Nephron progenitor cell (in vitro differentiated cells): ENCODE measurements around the gene QRFP.

Experiments used
- DNase-seq: peaks from one replicate; pipeline ENCODE4 v3.0.0; 2021
- H3K27ac Mint-ChIP-seq: 2 replicates; pipeline ENCODE4 v1.8.0; 2021; ENCODE audit warnings: mild to moderate bottlenecking, moderate library complexity, mixed read lengths
- H3K27me3 Mint-ChIP-seq: 2 replicates; pipeline ENCODE4 v1.8.0; 2021; ENCODE audit warnings: mild to moderate bottlenecking, low read depth, mixed read lengths; ENCODE audit not compliant: poor library complexity
- H3K36me3 Mint-ChIP-seq: 2 replicates; pipeline ENCODE4 v1.8.0; 2021; ENCODE audit warnings: low read depth, mixed read lengths
- H3K4me1 Mint-ChIP-seq: 2 replicates; pipeline ENCODE4 v1.8.0; 2021; ENCODE audit warnings: mixed read lengths
- H3K4me3 Mint-ChIP-seq: 2 replicates; pipeline ENCODE4 v1.8.0; 2021; ENCODE audit warnings: mild to moderate bottlenecking, moderate library complexity, mixed read lengths
- H3K9me3 Mint-ChIP-seq: 2 replicates; pipeline ENCODE4 v1.8.0; 2021; ENCODE audit warnings: mild to moderate bottlenecking, moderate library complexity, mixed read lengths
- TF ChIP-seq, protein P1 (sequence below): fragments of 200-600 bp; sonication (generic); IDR thresholded peaks from 2 replicates; pipeline ENCODE4 v1.5.0; 2021; ENCODE audit warnings: antibody characterized with exemption

The QRFP gene, protein sequence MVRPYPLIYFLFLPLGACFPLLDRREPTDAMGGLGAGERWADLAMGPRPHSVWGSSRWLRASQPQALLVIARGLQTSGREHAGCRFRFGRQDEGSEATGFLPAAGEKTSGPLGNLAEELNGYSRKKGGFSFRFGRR

DNA sequence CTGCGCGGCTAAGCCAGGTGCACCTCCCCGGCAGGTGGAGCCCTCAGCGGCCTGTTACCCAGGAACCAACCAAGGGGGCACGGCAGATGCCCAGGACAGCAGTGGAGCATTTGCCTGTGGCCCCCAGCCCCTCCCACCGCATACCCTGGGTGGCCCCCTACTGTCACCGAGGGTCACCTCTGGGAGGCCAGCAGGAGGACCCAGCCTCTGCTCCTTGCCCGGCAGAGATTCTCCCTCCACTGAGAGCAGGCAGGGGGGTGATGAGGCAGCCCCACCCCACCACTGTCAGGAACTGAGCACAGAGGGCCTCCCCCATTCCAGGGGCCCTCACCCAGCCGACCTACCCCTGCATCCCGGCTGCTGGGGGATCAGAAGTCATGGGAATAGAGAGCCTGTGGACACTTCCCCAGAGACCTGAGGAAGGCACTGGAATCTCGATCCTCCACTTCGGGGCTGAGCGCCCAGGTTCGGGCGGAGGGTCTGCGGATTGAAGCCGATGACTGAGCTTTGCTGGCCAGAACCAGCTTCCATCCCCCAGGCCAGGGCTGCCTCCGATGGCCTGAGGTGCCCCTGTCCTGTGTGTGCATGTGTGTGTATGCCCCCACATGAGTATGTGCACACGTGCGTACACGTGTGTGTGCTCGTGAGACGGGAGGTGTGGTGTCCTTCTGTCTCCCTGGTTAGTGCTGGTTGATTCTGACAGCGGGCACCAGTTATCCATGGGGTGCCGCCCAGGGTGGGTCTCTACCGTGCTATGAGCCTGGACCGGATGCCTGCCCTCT is at the start of gene QRFP:
Gene QRFP, minus strand, starts transcription at position 580 of the 782 bp plus-strand sequence. CDS start 2,974 bp downstream, outside the sequence.
- Mint-ChIP-seq H3K36me3 (no peaks in the 10 kb centered on the region), H3K4me1 (peaks cover 30% of the 10 kb centered on the region), H3K27ac (no peak within 1 kb of the TSS), H3K27me3 (peaks cover 9% of the 10 kb centered on the region), H3K4me3 (no peak within 1 kb of the TSS), H3K9me3 (no peaks in the 10 kb centered on the region)
- no peak for DNase-seq
- TF ChIP-seq, protein P1, sequence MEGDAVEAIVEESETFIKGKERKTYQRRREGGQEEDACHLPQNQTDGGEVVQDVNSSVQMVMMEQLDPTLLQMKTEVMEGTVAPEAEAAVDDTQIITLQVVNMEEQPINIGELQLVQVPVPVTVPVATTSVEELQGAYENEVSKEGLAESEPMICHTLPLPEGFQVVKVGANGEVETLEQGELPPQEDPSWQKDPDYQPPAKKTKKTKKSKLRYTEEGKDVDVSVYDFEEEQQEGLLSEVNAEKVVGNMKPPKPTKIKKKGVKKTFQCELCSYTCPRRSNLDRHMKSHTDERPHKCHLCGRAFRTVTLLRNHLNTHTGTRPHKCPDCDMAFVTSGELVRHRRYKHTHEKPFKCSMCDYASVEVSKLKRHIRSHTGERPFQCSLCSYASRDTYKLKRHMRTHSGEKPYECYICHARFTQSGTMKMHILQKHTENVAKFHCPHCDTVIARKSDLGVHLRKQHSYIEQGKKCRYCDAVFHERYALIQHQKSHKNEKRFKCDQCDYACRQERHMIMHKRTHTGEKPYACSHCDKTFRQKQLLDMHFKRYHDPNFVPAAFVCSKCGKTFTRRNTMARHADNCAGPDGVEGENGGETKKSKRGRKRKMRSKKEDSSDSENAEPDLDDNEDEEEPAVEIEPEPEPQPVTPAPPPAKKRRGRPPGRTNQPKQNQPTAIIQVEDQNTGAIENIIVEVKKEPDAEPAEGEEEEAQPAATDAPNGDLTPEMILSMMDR: no peak

DNA sequence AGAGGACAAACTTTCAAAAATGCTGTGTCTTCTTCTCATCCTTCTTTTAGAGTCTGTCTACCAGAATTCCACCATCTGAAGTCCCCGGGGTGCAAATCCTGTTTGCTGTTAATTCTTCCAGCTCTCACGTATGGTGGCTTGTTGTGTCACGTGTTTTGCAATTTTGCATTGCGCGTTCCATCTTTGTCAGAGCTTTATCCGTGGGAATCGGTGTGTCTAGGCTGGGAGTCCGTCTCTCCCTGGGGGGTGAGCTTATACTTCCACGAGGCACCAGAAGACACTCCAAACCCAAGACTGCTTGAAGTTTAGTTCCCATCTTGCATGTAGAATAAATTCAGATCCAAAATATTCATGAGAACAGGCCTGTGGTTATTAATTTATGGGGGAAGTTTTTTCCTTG is 48.6 kb upstream of the QRFP start:
- H3K9me3 Mint-ChIP-seq: peaks cover 12% of the 10 kb centered on the region
- TF ChIP-seq, protein P1: no peak
- peaks cover 76% of the 10 kb centered on the region for H3K27me3 Mint-ChIP-seq

DNA sequence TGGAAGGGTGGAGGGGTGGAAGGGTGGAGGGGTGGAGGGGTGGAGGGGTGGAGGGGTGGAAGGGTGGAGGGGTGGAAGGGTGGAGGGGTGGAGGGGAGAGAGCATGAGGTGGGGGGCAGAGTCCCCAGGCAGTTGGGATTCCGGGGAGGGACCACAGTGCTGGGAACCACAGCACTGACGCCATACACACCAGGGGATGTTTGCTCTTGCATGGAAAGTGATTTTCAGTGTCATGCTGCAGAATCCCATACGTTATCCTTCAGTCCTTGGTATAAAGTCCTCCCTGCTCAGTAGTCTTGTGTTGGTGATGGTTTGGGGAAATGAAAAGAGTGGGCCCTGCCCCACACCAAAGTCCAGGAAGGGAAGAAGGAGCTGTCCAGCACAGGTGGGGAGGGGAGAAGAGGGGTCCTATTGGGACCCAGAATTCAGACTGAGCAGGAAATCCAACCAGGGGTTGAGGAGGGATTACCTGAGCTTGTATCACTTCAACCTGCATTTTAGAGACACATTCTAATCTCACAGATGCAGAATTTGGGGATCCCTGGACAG is 48.0 kb upstream of the QRFP start:
- H3K27me3 Mint-ChIP-seq: peaks cover 76% of the 10 kb centered on the region
- H3K4me3 Mint-ChIP-seq: no peak overlapping the region
- H3K27ac Mint-ChIP-seq: no peak overlapping the region
- no peaks in the 10 kb centered on the region for H3K4me1 Mint-ChIP-seq
- H3K9me3 Mint-ChIP-seq: peaks cover 6% of the 10 kb centered on the region
- DNase-seq: no peak
- TF ChIP-seq, protein P1: no peak
- no peaks in the 10 kb centered on the region for H3K36me3 Mint-ChIP-seq

More for the DNA sequence above, 48.6 kb upstream of the QRFP start:
- no peak overlapping the region for H3K27ac Mint-ChIP-seq
- H3K4me3 Mint-ChIP-seq: no peak overlapping the region
- H3K36me3 Mint-ChIP-seq: no peaks in the 10 kb centered on the region
- DNase-seq: no peak
- H3K4me1 Mint-ChIP-seq: no peaks in the 10 kb centered on the region

DNA sequence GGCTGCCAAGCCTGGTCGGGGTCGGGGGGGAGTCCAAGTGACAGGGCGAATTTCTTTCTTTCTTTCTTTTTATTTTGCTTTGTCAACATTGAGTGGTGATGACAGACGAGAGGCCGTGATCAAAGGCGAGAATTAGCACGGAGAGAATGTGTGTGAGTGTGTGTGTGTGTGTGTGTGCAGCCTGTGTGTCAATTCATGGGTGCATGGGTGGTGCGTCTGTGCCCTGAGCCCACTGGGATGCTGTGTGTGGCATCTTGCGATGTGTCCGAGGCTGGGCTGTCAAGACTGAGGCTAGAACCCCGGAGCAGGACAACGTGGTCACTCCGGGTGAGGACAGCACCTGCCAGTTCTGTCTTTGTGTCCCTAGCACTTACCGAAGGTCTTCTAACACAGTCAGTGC is 47.2 kb upstream of the QRFP start:
- H3K27me3 Mint-ChIP-seq: peaks cover 73% of the 10 kb centered on the region

DNA sequence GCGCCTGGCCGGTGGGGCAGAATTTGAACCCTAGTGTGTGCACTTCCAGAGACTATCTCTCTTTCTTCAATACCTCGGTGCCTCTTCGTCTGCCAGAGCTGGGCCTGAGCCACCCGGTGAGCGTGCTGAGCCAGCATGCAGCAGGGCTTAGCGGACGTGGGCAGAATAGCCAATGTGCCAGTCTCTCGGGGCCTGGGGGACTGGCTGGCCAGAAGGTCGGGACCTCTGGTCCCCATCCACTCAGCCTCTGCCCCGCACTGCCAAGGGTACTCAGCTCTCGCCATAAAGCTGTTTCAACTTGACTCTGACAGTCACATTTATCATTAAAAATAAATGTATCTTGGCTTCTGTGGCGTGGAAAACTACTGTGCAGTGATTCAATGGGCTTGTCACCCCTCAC is 46.6 kb upstream of the QRFP start:
- Mint-ChIP-seq H3K4me1 (no peaks in the 10 kb centered on the region), H3K4me3 (no peak overlapping the region), H3K27me3 (peaks cover 71% of the 10 kb centered on the region), H3K9me3 (no peaks in the 10 kb centered on the region), H3K27ac (no peak overlapping the region), H3K36me3 (no peaks in the 10 kb centered on the region)
- no peak for DNase-seq
- TF ChIP-seq, protein P1: no peak

More for the DNA sequence above, 47.2 kb upstream of the QRFP start:
- Mint-ChIP-seq H3K4me3 (no peak overlapping the region), H3K9me3 (peaks cover under 1% of the 10 kb centered on the region), H3K4me1 (no peaks in the 10 kb centered on the region), H3K27ac (no peak overlapping the region), H3K36me3 (no peaks in the 10 kb centered on the region)
- DNase-seq: no peak
- TF ChIP-seq, protein P1: no peak
